ENCODE results near the gene RNF152.

DNA sequence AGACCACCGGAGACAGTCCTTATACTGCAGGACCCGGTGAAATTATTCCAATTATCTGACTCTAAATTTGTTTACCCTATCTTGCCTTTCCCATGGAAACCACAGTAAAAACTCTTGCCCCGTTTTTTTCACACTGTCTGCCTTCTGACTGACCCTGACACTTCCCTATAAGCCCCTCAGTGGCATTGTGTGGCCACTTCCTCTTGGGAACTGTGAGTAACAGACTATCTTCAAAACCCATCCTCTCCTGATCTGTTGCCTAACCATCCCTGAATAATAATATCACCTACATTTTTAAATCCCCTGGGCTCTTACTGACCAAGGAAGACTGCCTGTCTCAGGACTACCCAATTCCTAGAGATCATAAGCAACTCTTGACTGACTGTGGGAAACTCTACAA, 42.6 kb upstream of the RNF152 start:
- TF ChIP-seq POLR2A (IDR thresholded peaks at IDR 0.05) (no peak), CTCF (IDR thresholded peaks at IDR 0.05 in 4 of 5, conservative IDR thresholded peaks at IDR 0.05 in 1 of 5) (no peak)

All from gastrocnemius medialis (tissue), 4 donors.